CD8-positive, alpha-beta memory T cell (primary cell): ENCODE data around the gene SPRY1. TPM values are rescaled to one million over a fixed set of nuclear protein-coding genes. Genes with fewer than 3 reads are reported as not detected.

Experiments used
- CTCF ChIA-PET: fragments of 350-600 bp; sonication (Branson Sonifier 250); formaldehyde crosslinking; loops from one replicate; lab custom pipeline; 2021; ENCODE audit warnings: antibody characterized with exemption; lab: Charles Lee
- POLR2A ChIA-PET: fragments of 350-600 bp; sonication (Branson Sonifier 250); formaldehyde crosslinking; loops from one replicate; lab custom pipeline; 2021; ENCODE audit warnings: antibody characterized with exemption; lab: Charles Lee
- DNase-seq, 5 donors: peaks; one replicate each; pipeline versions ENCODE4 v3.0.0 to v3.0.0-alpha.2; 2020 to 2022; ENCODE audit warnings: mixed read lengths in 1 of 5
- H3K27ac ChIP-seq: one replicate; pipeline ENCODE4 v1.7.0; 2013; ENCODE audit warnings: low read depth, mild to moderate bottlenecking, low read length, moderate library complexity
- H3K27me3 ChIP-seq: 2 replicates; pipeline ENCODE4 v1.7.0; 2013; ENCODE audit warnings: low read length, mild to moderate bottlenecking; ENCODE audit not compliant: insufficient read depth, poor library complexity, severe bottlenecking
- H3K36me3 ChIP-seq: 2 replicates; pipeline ENCODE4 v1.7.0; 2013; ENCODE audit warnings: mild to moderate bottlenecking, low read length, moderate library complexity; ENCODE audit not compliant: insufficient read depth
- H3K4me1 ChIP-seq: 2 replicates; pipeline ENCODE4 v1.7.0; 2013; ENCODE audit warnings: mild to moderate bottlenecking, low read length, moderate library complexity; ENCODE audit not compliant: insufficient read depth
- H3K4me3 ChIP-seq: 2 replicates; pipeline ENCODE4 v1.7.0; 2013; ENCODE audit warnings: mild to moderate bottlenecking, low read length
- H3K9me3 ChIP-seq: 2 replicates; pipeline ENCODE4 v1.7.0; 2013; ENCODE audit warnings: mild to moderate bottlenecking, low read length
- H3K27ac Mint-ChIP-seq, 8 donors: one replicate each; pipeline ENCODE4 v1.8.0; 2020 to 2021; ENCODE audit warnings: mixed read lengths in 8 of 8, mild to moderate bottlenecking in 6 of 8, inconsistent platforms in 3 of 8, moderate library complexity in 3 of 8
- H3K27me3 Mint-ChIP-seq, 2 donors: one replicate each; pipeline ENCODE4 v1.8.0; 2020 to 2021; ENCODE audit warnings: mixed read lengths in 2 of 2, mild to moderate bottlenecking in 1 of 2, moderate library complexity in 1 of 2
- H3K36me3 Mint-ChIP-seq, 3 donors: one replicate each; pipeline ENCODE4 v1.8.0; 2020 to 2021; ENCODE audit warnings: mixed read lengths in 3 of 3, inconsistent platforms in 1 of 3, mild to moderate bottlenecking in 1 of 3
- H3K4me1 Mint-ChIP-seq, 3 donors: one replicate each; pipeline ENCODE4 v1.8.0; 2020 to 2021; ENCODE audit warnings: mixed read lengths in 3 of 3, inconsistent platforms in 1 of 3, mild to moderate bottlenecking in 1 of 3
- H3K4me3 Mint-ChIP-seq, 7 donors: one replicate each; pipeline ENCODE4 v1.8.0; 2020 to 2021; ENCODE audit warnings: mixed read lengths in 7 of 7, mild to moderate bottlenecking in 6 of 7, moderate library complexity in 4 of 7, inconsistent platforms in 2 of 7
- H3K9me3 Mint-ChIP-seq, 5 donors: one replicate each; pipeline ENCODE4 v1.8.0; 2020 to 2022; ENCODE audit warnings: mixed read lengths in 5 of 5, mild to moderate bottlenecking in 3 of 5, moderate library complexity in 2 of 5, inconsistent platforms in 1 of 5
- polyA plus RNA-seq: library from polyadenylated mRNA; unstranded; fragments of 300-500 nt; fragmentation: Illumina TruSeq; gene quantifications from one replicate; pipeline ENCODE4 v1.2.3, GENCODE V29; 2021
- total RNA-seq, 2 experiments: library from RNA; stranded (reverse); gene quantifications; one replicate each; pipeline ENCODE4 v1.2.3, GENCODE V29; 2021

The SPRY1 gene
- total and polyA plus RNA-seq, 3 experiments from 2014 or later = 27.2 to 40.8 (median 40.6) TPM

- no peak overlapping the region for H3K4me3 Mint-ChIP-seq
- Histone ChIP-seq H3K4me1 (no peaks in the 10 kb centered on the region), H3K36me3 (no peaks in the 10 kb centered on the region), H3K27ac (no peak overlapping the region), H3K9me3 (no peaks in the 10 kb centered on the region), H3K4me3 (no peak overlapping the region), H3K27me3 (peaks cover 2% of the 10 kb centered on the region)
- DNase-seq = no peak
- no peak overlapping the region for H3K27ac Mint-ChIP-seq
- H3K4me1 Mint-ChIP-seq = no peaks in the 10 kb centered on the region
- peaks cover 13 to 35% of the 10 kb centered on the region in 2 donors for H3K27me3 Mint-ChIP-seq
- CTCF ChIA-PET = no interaction called here
- POLR2A ChIA-PET = no interaction called here
- no peaks in the 10 kb centered on the region for H3K9me3 Mint-ChIP-seq
- no peaks in the 10 kb centered on the region for H3K36me3 Mint-ChIP-seq
Measured at GRCh38 chr4:123381996-123382395, 14.6 kb upstream of the SPRY1 start.

DNA sequence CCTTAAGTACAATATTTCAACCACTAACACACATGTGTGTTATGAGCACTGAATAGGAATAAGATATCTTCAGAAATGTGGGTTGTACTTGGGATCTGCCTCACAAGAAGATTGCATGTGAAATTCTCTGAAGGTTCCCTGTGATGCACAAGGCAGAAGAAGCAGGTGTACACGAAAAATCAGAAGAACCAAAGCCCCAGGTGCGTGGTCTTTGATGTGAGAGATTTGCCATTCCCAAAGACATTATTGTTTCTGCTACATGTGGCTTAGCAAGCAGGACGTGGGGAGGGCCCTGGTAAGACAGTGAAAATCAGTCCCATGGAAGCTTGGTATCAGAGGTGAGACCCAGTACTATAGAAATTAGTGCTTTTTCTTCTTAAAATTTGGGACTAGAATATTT is 13.0 kb upstream of the SPRY1 start:
- ChIA-PET POLR2A (no interaction called here), CTCF (no interaction called here)
- peaks cover 2% of the 10 kb centered on the region for H3K27me3 ChIP-seq
- no peak overlapping the region for H3K27ac Mint-ChIP-seq
- no peak for DNase-seq
- H3K9me3 Mint-ChIP-seq = no peaks in the 10 kb centered on the region
- no peak overlapping the region for H3K27ac ChIP-seq
- H3K36me3 ChIP-seq = no peaks in the 10 kb centered on the region
- no peaks in the 10 kb centered on the region for H3K4me1 ChIP-seq
- H3K36me3 Mint-ChIP-seq = no peaks in the 10 kb centered on the region
- H3K4me3 Mint-ChIP-seq = no peak overlapping the region
- H3K9me3 ChIP-seq = no peaks in the 10 kb centered on the region
- H3K27me3 Mint-ChIP-seq = peaks cover 8 to 25% of the 10 kb centered on the region in 2 donors
- no peaks in the 10 kb centered on the region for H3K4me1 Mint-ChIP-seq
- H3K4me3 ChIP-seq = no peak overlapping the region

DNA sequence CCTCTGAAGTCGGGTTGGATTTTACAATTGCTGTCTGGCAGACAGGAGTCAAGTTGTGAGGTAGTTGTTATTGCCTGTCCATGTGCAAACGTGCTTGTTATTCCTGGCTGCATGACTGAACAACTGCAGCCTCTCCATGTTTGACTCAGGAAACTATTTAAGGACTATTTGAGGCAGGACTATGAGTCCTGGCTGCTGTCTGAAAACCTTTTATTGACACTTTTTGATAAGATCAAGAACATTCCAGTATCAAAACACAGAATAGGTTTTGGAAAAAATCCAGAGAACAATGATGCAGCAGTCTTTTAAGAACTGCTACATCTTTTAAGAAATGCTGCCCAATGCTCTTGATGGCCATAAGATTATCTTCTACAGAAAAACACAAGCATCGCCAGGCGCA is 10.0 kb upstream of the SPRY1 start:
- peaks cover 0 to 1% (median 0%) of the 10 kb centered on the region in 3 donors for H3K4me1 Mint-ChIP-seq
- H3K27me3 ChIP-seq = peaks cover 1% of the 10 kb centered on the region
- peaks cover 6% of the 10 kb centered on the region in 2 donors for H3K27me3 Mint-ChIP-seq
- H3K36me3 ChIP-seq = no peaks in the 10 kb centered on the region
- H3K9me3 Mint-ChIP-seq = no peaks in the 10 kb centered on the region
- H3K27ac ChIP-seq = no peak overlapping the region
- H3K4me3 ChIP-seq = no peak overlapping the region
- H3K36me3 Mint-ChIP-seq = no peaks in the 10 kb centered on the region
- CTCF ChIA-PET = interaction anchor here (1.1 kb wide), 1 partner anchor 9 kb away, joined by 3 read pairs; no protein-coding TSS in a partner anchor
- POLR2A ChIA-PET = no interaction called here
- no peak for DNase-seq
- H3K4me3 Mint-ChIP-seq = no peak overlapping the region
- H3K9me3 ChIP-seq = no peaks in the 10 kb centered on the region
- H3K27ac Mint-ChIP-seq = no peak overlapping the region
- no peaks in the 10 kb centered on the region for H3K4me1 ChIP-seq

- Histone ChIP-seq H3K4me1 (no peaks in the 10 kb centered on the region), H3K36me3 (no peaks in the 10 kb centered on the region), H3K27ac (no peak overlapping the region), H3K27me3 (no peaks in the 10 kb centered on the region), H3K4me3 (no peak overlapping the region), H3K9me3 (no peaks in the 10 kb centered on the region)
- peaks cover 0 to 6% (median 3%) of the 10 kb centered on the region in 3 donors for H3K4me1 Mint-ChIP-seq
- H3K36me3 Mint-ChIP-seq = no peaks in the 10 kb centered on the region
- H3K27me3 Mint-ChIP-seq = peaks cover 0 to 1% of the 10 kb centered on the region in 2 donors
- no peak for DNase-seq
- CTCF ChIA-PET = interaction anchor here (0.7 to 1.2 kb wide), 3 partner anchors 62 to 174 kb away, joined by 3 to 4 read pairs (median 3); no protein-coding TSS in a partner anchor
- POLR2A ChIA-PET = no interaction called here
- no peak overlapping the region for H3K4me3 Mint-ChIP-seq
- no peak overlapping the region for H3K27ac Mint-ChIP-seq
- peaks cover 0 to 2% (median 0%) of the 10 kb centered on the region in 5 donors for H3K9me3 Mint-ChIP-seq
Measured at GRCh38 chr4:123390846-123391456, 5.6 kb upstream of the SPRY1 start.

DNA sequence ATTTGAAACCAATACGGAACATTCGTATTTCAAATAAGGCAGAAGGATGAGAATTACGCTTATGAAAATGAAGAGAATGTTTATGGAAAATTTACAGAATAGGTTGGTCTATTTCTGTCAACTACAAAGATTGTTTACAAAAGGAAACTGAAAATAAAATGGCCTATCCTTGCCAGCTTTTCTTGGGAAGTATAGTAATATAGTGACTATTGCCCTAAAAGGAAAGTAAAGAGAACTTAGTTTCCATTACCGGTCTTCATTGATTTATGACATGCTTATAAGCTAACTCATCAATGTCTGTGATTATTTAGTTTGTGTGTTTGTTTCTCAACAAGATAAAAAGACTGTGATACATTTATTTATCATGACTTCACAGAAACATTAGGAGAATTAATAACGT is 2.9 kb upstream of the SPRY1 start:
- peak overlapping the region in 1 of 8 donors; percentile 71 for H3K27ac Mint-ChIP-seq
- H3K36me3 Mint-ChIP-seq = peaks cover 0 to 2% (median 0%) of the 10 kb centered on the region in 3 donors
- H3K9me3 Mint-ChIP-seq = peaks cover 0 to 2% (median 0%) of the 10 kb centered on the region in 5 donors
- no peak overlapping the region for H3K4me3 Mint-ChIP-seq
- CTCF ChIA-PET = interaction anchor here (0.8 kb wide), 1 partner anchor 8 kb away, joined by 3 read pairs; no protein-coding TSS in a partner anchor
- Histone ChIP-seq H3K9me3 (no peaks in the 10 kb centered on the region), H3K4me1 (no peaks in the 10 kb centered on the region), H3K27ac (no peak overlapping the region), H3K27me3 (no peaks in the 10 kb centered on the region), H3K4me3 (no peak overlapping the region), H3K36me3 (no peaks in the 10 kb centered on the region)
- H3K4me1 Mint-ChIP-seq = peaks cover 13 to 15% (median 13%) of the 10 kb centered on the region in 3 donors
- peaks cover 0 to 5% of the 10 kb centered on the region in 2 donors for H3K27me3 Mint-ChIP-seq
- POLR2A ChIA-PET = no interaction called here
- no peak for DNase-seq

DNA sequence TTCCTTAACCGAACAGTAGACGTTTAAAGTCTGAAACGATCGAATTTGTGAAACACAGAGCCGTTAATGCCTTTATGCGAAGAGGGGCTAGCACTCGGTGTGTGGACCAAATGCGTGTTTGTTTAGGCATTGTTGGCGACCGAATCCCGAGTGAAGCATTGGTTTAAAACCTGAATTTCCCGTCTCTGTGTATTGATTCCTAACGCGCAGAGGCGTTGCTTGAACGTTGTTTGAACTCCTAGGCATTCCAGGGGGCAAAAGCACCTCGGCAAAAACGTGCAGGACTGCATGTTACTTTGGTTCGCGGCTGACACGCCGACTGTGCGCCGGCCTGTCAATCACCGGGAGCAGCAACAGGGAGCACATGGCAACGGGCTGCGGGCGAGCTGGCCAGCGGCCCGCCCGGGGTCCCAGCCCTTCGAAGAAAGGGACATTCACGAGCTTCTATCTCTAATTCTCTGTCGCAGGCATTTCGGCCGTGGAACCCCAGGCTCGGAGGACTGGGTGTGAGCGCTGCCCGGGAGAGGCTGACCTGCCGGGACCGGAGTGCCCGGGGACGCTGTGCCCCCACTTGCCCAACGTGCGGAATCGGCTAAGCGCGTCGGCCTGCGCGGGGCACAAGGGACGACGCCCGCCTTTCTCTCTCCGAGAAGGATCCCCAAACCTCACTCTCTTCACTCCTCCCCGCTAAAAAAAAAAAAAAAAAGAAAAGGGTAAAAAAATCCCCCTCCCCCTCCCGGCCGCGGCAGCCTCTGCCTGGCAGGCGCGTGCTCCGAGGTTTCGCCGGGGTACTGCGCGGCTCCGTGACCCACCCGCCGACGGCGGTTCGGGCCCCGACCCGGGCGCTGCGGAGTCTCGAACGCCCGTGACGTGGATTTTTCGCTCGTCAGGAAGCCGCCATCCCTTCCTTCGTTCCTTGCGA is 810 bp downstream of the SPRY1 start:
- ChIA-PET POLR2A (interaction anchor here (0.9 to 1.3 kb wide), 2 partner anchors 25 to 167 kb away, joined by 4 read pairs; no protein-coding TSS in a partner anchor), CTCF (interaction anchor here (0.7 to 2.1 kb wide), 6 partner anchors 10 to 167 kb away, joined by 3 to 8 read pairs (median 4); no protein-coding TSS in a partner anchor)
- Histone ChIP-seq H3K27me3 (no peaks in the 10 kb centered on the region), H3K9me3 (no peaks in the 10 kb centered on the region), H3K36me3 (no peaks in the 10 kb centered on the region), H3K4me3 (peak overlapping the region; percentile 75), H3K27ac (peak overlapping the region; percentile 4), H3K4me1 (peaks cover 15% of the 10 kb centered on the region)
- DNase-seq = peak; percentile 19 to 65 (median 55)
- Mint-ChIP-seq H3K4me3 (peak overlapping the region; percentile 83 to 94 (median 87)), H3K4me1 (peaks cover 30 to 40% (median 31%) of the 10 kb centered on the region in 3 donors), H3K9me3 (peaks cover 0 to 2% (median 0%) of the 10 kb centered on the region in 5 donors), H3K27me3 (peaks cover 10 to 28% of the 10 kb centered on the region in 2 donors), H3K27ac (peak overlapping the region; percentile 77 to 96 (median 92)), H3K36me3 (peaks cover 0 to 13% (median 3%) of the 10 kb centered on the region in 3 donors)

- no peaks in the 10 kb centered on the region for H3K9me3 ChIP-seq
- H3K36me3 ChIP-seq = no peaks in the 10 kb centered on the region
- DNase-seq = peak; percentile 38 to 74 (median 65)
- peaks cover 10 to 33% of the 10 kb centered on the region in 2 donors for H3K27me3 Mint-ChIP-seq
- H3K27ac Mint-ChIP-seq = peak overlapping the region; percentile 84 to 97 (median 88)
- H3K27ac ChIP-seq = peak overlapping the region; percentile 26
- H3K4me1 ChIP-seq = peaks cover 15% of the 10 kb centered on the region
- ChIA-PET CTCF (interaction anchor here (1.3 to 2.1 kb wide), 4 partner anchors 11 to 166 kb away, joined by 3 to 8 read pairs (median 5); no protein-coding TSS in a partner anchor), POLR2A (no interaction called here)
- H3K36me3 Mint-ChIP-seq = peaks cover 2 to 19% (median 6%) of the 10 kb centered on the region in 3 donors
- peak overlapping the region; percentile 86 to 98 (median 89) for H3K4me3 Mint-ChIP-seq
- H3K4me1 Mint-ChIP-seq = peaks cover 30 to 41% (median 30%) of the 10 kb centered on the region in 3 donors
- H3K27me3 ChIP-seq = no peaks in the 10 kb centered on the region
- peak overlapping the region; percentile 75 for H3K4me3 ChIP-seq
- H3K9me3 Mint-ChIP-seq = peaks cover 0 to 2% (median 0%) of the 10 kb centered on the region in 5 donors
Measured at GRCh38 chr4:123398066-123398852, 1.7 kb downstream of the SPRY1 start.
